H9 (cell line): ENCODE results near the gene MFRP. TPM values are rescaled to one million over a fixed set of nuclear protein-coding genes. Genes with fewer than 3 reads are reported as not detected.
A peak's percentile ranks its signal among the peaks of the same experiment; 100 is the strongest.

Experiments
- DNase-seq: peaks from one replicate; pipeline ENCODE4 v3.0.0-alpha.2; 2017
- H2AFZ ChIP-seq: one replicate; pipeline ENCODE4 v1.6.1; 2013; ENCODE audit warnings: mild to moderate bottlenecking, low read length, control low read depth, moderate library complexity
- H2AK5ac ChIP-seq: 2 replicates; pipeline ENCODE4 v1.6.1; 2013; ENCODE audit warnings: low read length, control low read depth, mixed read lengths; ENCODE audit not compliant: insufficient read length
- H2BK120ac ChIP-seq: one replicate; pipeline ENCODE4 v1.6.1; 2013; ENCODE audit warnings: low read depth, mild to moderate bottlenecking, low read length, control low read depth, inconsistent platforms; ENCODE audit not compliant: poor library complexity, severe bottlenecking
- H2BK12ac ChIP-seq: 2 replicates; pipeline ENCODE4 v1.6.1; 2013; ENCODE audit warnings: low read length, control low read depth, mixed read lengths, low read depth; ENCODE audit not compliant: insufficient read length
- H2BK15ac ChIP-seq: 2 replicates; pipeline ENCODE4 v1.6.1; 2013; ENCODE audit warnings: low read depth, low read length, control low read depth
- H2BK20ac ChIP-seq: one replicate; pipeline ENCODE4 v1.6.1; 2013; ENCODE audit warnings: low read depth, mild to moderate bottlenecking, low read length, control low read depth, inconsistent platforms; ENCODE audit not compliant: poor library complexity, severe bottlenecking
- H2BK5ac ChIP-seq: 2 replicates; pipeline ENCODE4 v1.6.1; 2013; ENCODE audit warnings: low read length, control low read depth, mixed read lengths; ENCODE audit not compliant: insufficient read length
- H3K14ac ChIP-seq: 2 replicates; pipeline ENCODE4 v1.6.1; 2013; ENCODE audit warnings: low read length, control low read depth; ENCODE audit not compliant: insufficient read depth
- H3K18ac ChIP-seq: 2 replicates; pipeline ENCODE4 v1.6.1; 2013; ENCODE audit warnings: low read depth, mild to moderate bottlenecking, mixed read lengths, low read length, control low read depth; ENCODE audit not compliant: insufficient read length
- H3K23ac ChIP-seq: 2 replicates; pipeline ENCODE4 v1.6.1; 2013; ENCODE audit warnings: low read length, control low read depth, mixed read lengths, low read depth; ENCODE audit not compliant: insufficient read length
- H3K23me2 ChIP-seq: 2 replicates; pipeline ENCODE4 v1.6.1; 2013; ENCODE audit warnings: low read depth, mild to moderate bottlenecking, mixed read lengths, low read length, control low read depth; ENCODE audit not compliant: insufficient read length, poor library complexity, severe bottlenecking
- H3K27ac ChIP-seq: 2 replicates; pipeline ENCODE4 v1.5.1; 2013; ENCODE audit warnings: low read length, control low read depth, mixed read lengths, low read depth; ENCODE audit not compliant: insufficient read length
- H3K27me3 ChIP-seq: 2 replicates; pipeline ENCODE4 v1.6.1; 2013; ENCODE audit warnings: low read length, control low read depth, inconsistent platforms; ENCODE audit not compliant: insufficient read depth
- H3K4ac ChIP-seq: 2 replicates; pipeline ENCODE4 v1.6.1; 2013; ENCODE audit warnings: low read depth, mild to moderate bottlenecking, control low read depth, inconsistent platforms, low read length, moderate library complexity
- H3K4me1 ChIP-seq: 2 replicates; pipeline ENCODE4 v1.6.1; 2013; ENCODE audit warnings: low read length, control low read depth, inconsistent platforms; ENCODE audit not compliant: insufficient read depth
- H3K4me2 ChIP-seq: 2 replicates; pipeline ENCODE4 v1.6.1; 2013; ENCODE audit warnings: low read length, control low read depth, mixed read lengths; ENCODE audit not compliant: insufficient read length, insufficient read depth
- H3K56ac ChIP-seq: 2 replicates; pipeline ENCODE4 v1.6.1; 2013; ENCODE audit warnings: low read depth, mild to moderate bottlenecking, mixed read lengths, low read length, control low read depth; ENCODE audit not compliant: insufficient read length
- H3K79me1 ChIP-seq: 2 replicates; pipeline ENCODE4 v1.6.1; 2013; ENCODE audit warnings: low read depth, mild to moderate bottlenecking, moderate library complexity, low read length, control low read depth, inconsistent platforms; ENCODE audit not compliant: insufficient read depth, poor library complexity, severe bottlenecking
- H3K79me2 ChIP-seq: 2 replicates; pipeline ENCODE4 v1.6.1; 2013; ENCODE audit warnings: low read length, control low read depth, inconsistent platforms; ENCODE audit not compliant: insufficient read depth
- H3K9ac ChIP-seq: 2 replicates; pipeline ENCODE4 v1.6.1; 2013; ENCODE audit warnings: low read length, control low read depth, mixed read lengths; ENCODE audit not compliant: insufficient read length; ENCODE audit errors: extremely low read depth
- H3K9me3 ChIP-seq: one replicate; pipeline ENCODE4 v1.6.1; 2013; ENCODE audit warnings: low read depth, low read length, inconsistent platforms; ENCODE audit not compliant: control insufficient read depth
- H3T11ph ChIP-seq: one replicate; pipeline ENCODE4 v1.6.1; 2013; ENCODE audit warnings: mild to moderate bottlenecking, low read length, control low read depth, inconsistent platforms
- H4K20me1 ChIP-seq: one replicate; pipeline ENCODE4 v1.6.1; 2013; ENCODE audit not compliant: control insufficient read depth, insufficient read length, insufficient read depth
- H4K5ac ChIP-seq: 2 replicates; pipeline ENCODE4 v1.6.1; 2013; ENCODE audit warnings: low read depth, mild to moderate bottlenecking, mixed read lengths, low read length, control low read depth; ENCODE audit not compliant: insufficient read length
- H4K8ac ChIP-seq: replicated peaks from 2 replicates; pipeline ENCODE4 v1.6.1; 2013; ENCODE audit warnings: low read length, control low read depth, mixed read lengths, low read depth; ENCODE audit not compliant: insufficient read length
- H4K91ac ChIP-seq: 2 replicates; pipeline ENCODE4 v1.6.1; 2013; ENCODE audit warnings: low read depth, mild to moderate bottlenecking, moderate library complexity, mixed read lengths, low read length, control low read depth; ENCODE audit not compliant: insufficient read length
- H3K27ac Mint-ChIP-seq, 3 experiments: 2 replicates in 2 of 3; 3 replicates in 1 of 3; pipeline ENCODE4 v1.8.0; 2020 to 2021; ENCODE audit warnings: mixed read lengths in 3 of 3, mild to moderate bottlenecking in 1 of 3, moderate library complexity in 1 of 3
- H3K27me3 Mint-ChIP-seq: 2 replicates; pipeline ENCODE4 v1.8.0; 2021; ENCODE audit warnings: low read depth, mild to moderate bottlenecking, moderate library complexity, mixed read lengths
- H3K36me3 Mint-ChIP-seq, 3 experiments: 2 replicates in 2 of 3; 3 replicates in 1 of 3; pipeline ENCODE4 v1.8.0; 2020 to 2021; ENCODE audit warnings: low read depth in 3 of 3, mixed read lengths in 3 of 3; ENCODE audit not compliant: insufficient read depth in 1 of 3
- H3K4me1 Mint-ChIP-seq, 2 experiments: 2 replicates each; pipeline ENCODE4 v1.8.0; 2020; ENCODE audit warnings: mixed read lengths in 2 of 2
- H3K4me3 Mint-ChIP-seq, 2 experiments: 2 replicates in 1 of 2; 3 replicates in 1 of 2; pipeline ENCODE4 v1.8.0; 2020 to 2021; ENCODE audit warnings: mild to moderate bottlenecking in 2 of 2, mixed read lengths in 2 of 2, moderate library complexity in 1 of 2
- H3K9me3 Mint-ChIP-seq, 2 experiments: 2 replicates in 1 of 2; 3 replicates in 1 of 2; pipeline ENCODE4 v1.8.0; 2020; ENCODE audit warnings: mild to moderate bottlenecking in 2 of 2, mixed read lengths in 2 of 2, moderate library complexity in 1 of 2
- WGBS: extraction: QIAGEN DNeasy Blood & Tissue Kit; methylation state at CpG from one replicate; pipeline ENCODE4 v1.1.7; 2013; ENCODE audit warnings: missing lambda C conversion rate, low lambda C conversion rate, mixed read lengths; ENCODE audit not compliant: insufficient read length; ENCODE audit errors: extremely low coverage; 5-methylcytosine and 5-hydroxymethylcytosine counted together
- total RNA-seq: library from RNA; stranded (reverse); gene quantifications from 2 replicates; pipeline ENCODE4 v1.2.1, GENCODE V29; 2021
- TF ChIP-seq, protein P1 (sequence below): fragments of 200-600 bp; sonication (generic); conservative IDR thresholded peaks from 3 replicates; pipeline ENCODE4 v1.8.0; 2021; ENCODE audit warnings: antibody characterized with exemption, mild to moderate bottlenecking

The MFRP gene
- total RNA-seq, 1 experiment from 2014 or later: not detected

- Histone ChIP-seq H3K9ac (no peak within 1 kb of the TSS), H2BK15ac (no peak within 1 kb of the TSS), H3K27ac (no peak within 1 kb of the TSS), H4K5ac (no peak within 1 kb of the TSS), H3K23me2 (peaks cover 15% of the 10 kb centered on the region), H3K4me2 (peak within 1 kb of the TSS; percentile 79), H3K14ac (peak within 1 kb of the TSS; percentile 4; the same call in 1 of the 2 replicates), H3K4me1 (peaks cover 3% of the 10 kb centered on the region; the same call in 1 of the 2 replicates), H3K9me3 (no peaks in the 10 kb centered on the region), H2BK12ac (no peak within 1 kb of the TSS), H2BK20ac (no peak within 1 kb of the TSS), H2BK5ac (no peak within 1 kb of the TSS), H4K8ac (no peak within 1 kb of the TSS), H3K4ac (no peak within 1 kb of the TSS; the same call in 1 of the 2 replicates), H2BK120ac (no peak within 1 kb of the TSS), H3K56ac (no peak within 1 kb of the TSS), H4K91ac (no peak within 1 kb of the TSS), H4K20me1 (no peaks in the 10 kb centered on the region), H3K79me2 (no peaks in the 10 kb centered on the region), H3K18ac (peak within 1 kb of the TSS; percentile 59), H3K27me3 (peaks cover 3% of the 10 kb centered on the region; the same call in 1 of the 2 replicates), H2AFZ (no peak within 1 kb of the TSS), H3K23ac (no peak within 1 kb of the TSS), H3K79me1 (no peaks in the 10 kb centered on the region), H3T11ph (no peak within 1 kb of the TSS), H2AK5ac (no peak within 1 kb of the TSS)
- Mint-ChIP-seq H3K36me3 (0 out of 7 replicates have a peak, but pooled peaks cover 0 to 3% (median 0%) of the 10 kb centered on the region in 3 experiments), H3K9me3 (no peaks in the 10 kb centered on the region; a peak in 1 of 5 replicates), H3K4me3 (no peak within 1 kb of the TSS), H3K27me3 (peaks cover 15% of the 10 kb centered on the region), H3K27ac (peak within 1 kb of the TSS in 1 of 3 experiments; percentile 79; a peak in 2 of 7 replicates), H3K4me1 (peaks cover 35 to 44% of the 10 kb centered on the region in 2 experiments)
- TF ChIP-seq, protein P1, sequence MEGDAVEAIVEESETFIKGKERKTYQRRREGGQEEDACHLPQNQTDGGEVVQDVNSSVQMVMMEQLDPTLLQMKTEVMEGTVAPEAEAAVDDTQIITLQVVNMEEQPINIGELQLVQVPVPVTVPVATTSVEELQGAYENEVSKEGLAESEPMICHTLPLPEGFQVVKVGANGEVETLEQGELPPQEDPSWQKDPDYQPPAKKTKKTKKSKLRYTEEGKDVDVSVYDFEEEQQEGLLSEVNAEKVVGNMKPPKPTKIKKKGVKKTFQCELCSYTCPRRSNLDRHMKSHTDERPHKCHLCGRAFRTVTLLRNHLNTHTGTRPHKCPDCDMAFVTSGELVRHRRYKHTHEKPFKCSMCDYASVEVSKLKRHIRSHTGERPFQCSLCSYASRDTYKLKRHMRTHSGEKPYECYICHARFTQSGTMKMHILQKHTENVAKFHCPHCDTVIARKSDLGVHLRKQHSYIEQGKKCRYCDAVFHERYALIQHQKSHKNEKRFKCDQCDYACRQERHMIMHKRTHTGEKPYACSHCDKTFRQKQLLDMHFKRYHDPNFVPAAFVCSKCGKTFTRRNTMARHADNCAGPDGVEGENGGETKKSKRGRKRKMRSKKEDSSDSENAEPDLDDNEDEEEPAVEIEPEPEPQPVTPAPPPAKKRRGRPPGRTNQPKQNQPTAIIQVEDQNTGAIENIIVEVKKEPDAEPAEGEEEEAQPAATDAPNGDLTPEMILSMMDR: peak; percentile 86
- peak; percentile 96 for DNase-seq
- no CpG with 5 or more reads among the region's 54 CpGs for WGBS
Observed at GRCh38 chr11:119381181-119381988, 34.9 kb upstream of the MFRP start, which contains the start of gene USP2. TSS of gene USP2 (minus strand) at chr11:119381690. CDS start at chr11:119373480, 8,210 bp downstream.
